GM12875 (cell line): ENCODE data around the gene NACA.
"Not testable (repeated sequence)": the region's sequence is repeated elsewhere in the genome, so short reads cannot be mapped to it uniquely, and the experiment has no call there.

ENCODE experiments used
- H3K4me3 ChIP-seq: one replicate; pipeline ENCODE4 v1.5.1; 2011; ENCODE audit warnings: low read depth, low read length, control low read depth
- CTCF ChIP-seq: IDR thresholded peaks from 2 replicates; pipeline ENCODE4 v1.5.1; 2011; ENCODE audit warnings: low read depth, mild to moderate bottlenecking, control low read depth, inconsistent platforms, low read length, moderate library complexity, borderline replicate concordance; ENCODE audit not compliant: insufficient read depth

Gene NACA

DNA sequence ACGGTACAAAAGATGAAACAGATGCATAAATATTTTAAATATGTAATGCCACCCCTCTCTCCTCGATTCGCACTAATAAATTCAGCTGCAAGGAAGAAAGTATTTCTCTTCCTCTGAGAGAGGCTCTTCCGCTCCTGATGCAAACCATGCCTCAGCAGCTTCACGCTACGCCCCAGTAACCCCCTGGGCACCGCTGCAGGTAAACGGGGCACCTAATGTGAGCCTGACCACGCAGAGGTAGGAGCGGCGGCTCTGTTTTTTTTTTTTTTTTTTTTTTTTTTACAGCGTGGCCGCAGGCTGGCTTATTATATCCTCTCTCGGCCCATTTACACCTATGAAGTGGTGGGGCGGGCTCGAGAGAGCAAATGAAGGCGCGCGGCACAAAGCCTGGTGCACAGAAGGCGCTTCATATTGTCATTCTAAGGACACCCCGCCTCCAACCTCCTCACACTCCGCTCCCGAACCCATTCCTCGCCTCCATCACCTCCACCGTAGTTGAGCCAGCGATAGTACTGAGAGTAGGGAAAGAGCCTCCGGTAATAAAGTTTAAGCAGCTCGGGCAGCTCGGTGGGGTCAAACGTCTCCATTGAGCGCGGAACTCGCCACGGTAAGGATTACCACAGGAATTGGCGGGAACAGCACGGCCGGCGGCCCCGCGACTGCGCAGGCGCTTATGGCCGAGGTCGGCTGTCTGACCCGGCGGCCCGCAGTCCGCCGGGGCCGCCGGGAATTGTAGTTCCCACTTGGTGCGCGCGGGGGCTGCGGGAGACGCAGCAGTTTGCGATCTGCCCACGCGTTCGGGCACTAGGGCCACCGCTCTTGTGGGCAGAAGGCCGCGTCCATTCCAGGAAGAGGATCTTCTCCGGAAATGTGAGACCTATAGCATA is 26.9 kb upstream of the NACA start, which contains the start of gene PRIM1:
Gene PRIM1 (minus strand): TSS at position 612 of the 887 bp plus-strand sequence. CDS start 25 bp downstream, at position 587.
- peak within 1 kb of the TSS; percentile 76 for H3K4me3 ChIP-seq
- no peak for TF ChIP-seq CTCF

- not testable (repeated sequence) for H3K4me3 ChIP-seq
These were observed 25.5 kb upstream of the NACA start for GRCh38 chr12:56750596-56750995.

- TF ChIP-seq CTCF = no peak
- H3K4me3 ChIP-seq = no peak overlapping the region
These were observed 24.8 kb upstream of the NACA start for GRCh38 chr12:56749853-56750252.

DNA sequence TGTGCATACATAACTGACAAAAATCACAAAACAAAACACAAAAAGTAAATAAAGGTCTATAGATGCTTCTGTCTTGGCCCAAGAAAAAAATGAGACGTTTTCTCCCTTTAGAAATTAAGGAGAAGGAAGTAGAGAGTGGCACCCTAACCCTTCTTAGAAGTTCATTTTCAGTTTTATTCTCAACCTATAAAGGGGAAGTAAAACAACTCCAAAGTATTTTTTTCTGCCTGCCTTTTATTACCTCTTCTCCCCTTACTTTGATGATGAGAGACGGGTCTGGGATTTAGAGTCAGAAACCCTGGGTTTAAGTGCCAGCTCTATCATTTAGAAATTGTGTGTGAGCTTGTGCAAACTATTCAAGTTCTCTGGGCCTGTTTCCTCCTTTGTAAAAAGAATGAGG is 24.3 kb upstream of the NACA start:
- H3K4me3 ChIP-seq = no peak overlapping the region

GRCh38 chr12:56728139-56728861 is 3.2 kb upstream of the NACA start:
- no peak overlapping the region for H3K4me3 ChIP-seq
- no peak for TF ChIP-seq CTCF

More for the DNA sequence above, 24.3 kb upstream of the NACA start:
- TF ChIP-seq CTCF = no peak

GRCh38 chr12:56726196-56726675 is 1.1 kb upstream of the NACA start:
- H3K4me3 ChIP-seq = not testable (repeated sequence)

DNA sequence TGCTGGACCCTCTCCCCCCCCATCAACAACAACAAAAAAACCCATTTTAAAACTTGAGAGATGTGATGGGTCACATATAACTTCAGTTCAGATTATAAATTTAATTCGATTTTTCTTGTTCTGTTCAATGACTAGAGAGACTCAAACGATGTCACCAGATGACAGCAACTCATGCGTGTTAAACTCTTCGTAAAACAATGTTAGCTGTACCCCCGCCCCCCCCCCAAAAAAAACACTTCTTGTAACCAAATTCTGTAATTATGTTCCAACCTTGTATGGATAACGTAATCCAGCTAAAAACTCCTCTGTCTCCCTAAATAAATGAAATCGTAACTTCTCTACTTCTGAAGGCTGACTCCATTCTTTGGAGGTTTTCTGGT is 614 bp upstream of the NACA start:
- H3K4me3 ChIP-seq = peak overlapping the region; percentile 99
- TF ChIP-seq CTCF = no peak

- H3K4me3 ChIP-seq = peak overlapping the region; percentile 99
- TF ChIP-seq CTCF = no peak
These were observed 463 bp downstream of the NACA start for GRCh38 chr12:56724701-56724971.
